Activated CD8-positive, alpha-beta T cell treated with anti-CD3 and anti-CD28 coated beads, Interleukin-2, amount 10 ng/mL, durations not matched to agents 7 days and 5 days (primary cell): ENCODE data around the gene RAB22A. TPM values are rescaled to one million over a fixed set of nuclear protein-coding genes. Genes with fewer than 3 reads are reported as not detected.

Experiments
- total RNA-seq, 2 experiments: library from RNA; stranded (reverse); gene quantifications; one replicate each; pipeline ENCODE4 v1.2.3, GENCODE V29; 2021

Gene RAB22A
- total RNA-seq, 2 experiments from 2014 or later, result 16.0 to 17.3 TPM

Other genes with a start within 250 kb of the RAB22A start
- not detected for gene ANKRD60, start 81.1 kb upstream of the RAB22A start, total RNA-seq
- gene VAPB, start 79.5 kb downstream of the RAB22A start, total RNA-seq, result 10 to 100 TPM; 34.5 to 36.8 TPM
- not detected for gene APCDD1L, start 205.7 kb downstream of the RAB22A start, total RNA-seq